Fibroblast of skin of left biceps (primary cell): ENCODE data around the gene OSBPL1A.

Experiments used
- DNase-seq, 2 experiments: peaks; one replicate each; pipeline ENCODE4 v3.0.0-alpha.2; 2013; ENCODE audit warnings: low read depth in 2 of 2

OSBPL1A gene

DNA sequence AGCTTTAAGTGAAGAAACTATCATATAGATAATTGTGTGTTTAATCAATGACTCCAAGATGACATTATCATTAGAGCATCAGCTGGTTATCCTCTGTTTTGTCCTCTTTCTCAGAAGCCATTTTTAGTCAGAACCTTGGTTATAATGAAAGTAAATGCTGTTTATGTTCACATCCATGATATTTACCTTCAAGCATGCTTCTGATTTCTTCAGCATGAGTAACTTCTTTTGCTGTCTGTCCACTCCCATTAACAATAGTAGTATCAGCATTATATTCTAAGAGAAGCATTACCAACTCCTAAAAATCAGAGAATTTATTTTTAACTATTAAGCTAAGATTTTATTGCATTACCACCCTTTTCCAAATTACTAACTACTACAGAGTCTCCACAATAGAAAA, 56.3 kb downstream of the OSBPL1A start:
- no peak for DNase-seq

DNA sequence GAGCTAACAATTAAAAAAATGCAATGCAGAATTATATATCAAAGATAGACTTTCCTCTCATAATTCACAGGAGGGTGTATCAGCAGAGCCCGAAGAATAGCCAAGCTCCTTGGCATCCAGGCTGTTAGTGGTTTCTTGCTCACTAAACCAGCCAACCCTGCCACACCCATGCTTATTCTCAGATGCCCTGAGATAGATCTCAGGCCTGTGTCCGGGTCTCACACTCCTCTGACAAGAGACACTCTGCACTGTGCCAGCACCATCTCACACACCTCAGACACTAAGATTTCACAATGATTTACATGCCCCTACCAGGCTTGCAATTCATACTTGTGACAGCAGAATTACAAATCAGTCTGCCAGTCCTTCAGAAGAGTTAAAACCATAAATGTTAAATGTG, 64.5 kb downstream of the OSBPL1A start:
- DNase-seq, result no peak

DNA sequence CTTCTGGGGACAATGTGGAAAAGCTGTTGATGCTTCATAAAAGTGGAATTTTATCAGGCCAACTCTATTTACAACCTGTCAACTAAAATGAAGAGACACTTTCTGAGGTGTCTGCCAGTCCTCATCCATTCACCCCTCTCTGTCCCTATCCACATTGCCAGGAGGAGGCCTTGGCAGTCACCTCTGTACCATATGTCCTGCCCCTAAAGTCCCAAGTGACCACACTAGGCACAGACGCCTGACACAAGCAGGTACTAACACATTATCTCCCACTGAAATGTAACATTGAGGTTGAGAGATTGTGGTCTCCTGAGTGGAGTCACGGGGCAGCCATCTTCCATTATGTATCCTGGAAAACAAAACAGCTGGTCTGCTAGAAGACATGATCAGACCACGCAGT, 71.4 kb downstream of the OSBPL1A start:
- no peak for DNase-seq

DNA sequence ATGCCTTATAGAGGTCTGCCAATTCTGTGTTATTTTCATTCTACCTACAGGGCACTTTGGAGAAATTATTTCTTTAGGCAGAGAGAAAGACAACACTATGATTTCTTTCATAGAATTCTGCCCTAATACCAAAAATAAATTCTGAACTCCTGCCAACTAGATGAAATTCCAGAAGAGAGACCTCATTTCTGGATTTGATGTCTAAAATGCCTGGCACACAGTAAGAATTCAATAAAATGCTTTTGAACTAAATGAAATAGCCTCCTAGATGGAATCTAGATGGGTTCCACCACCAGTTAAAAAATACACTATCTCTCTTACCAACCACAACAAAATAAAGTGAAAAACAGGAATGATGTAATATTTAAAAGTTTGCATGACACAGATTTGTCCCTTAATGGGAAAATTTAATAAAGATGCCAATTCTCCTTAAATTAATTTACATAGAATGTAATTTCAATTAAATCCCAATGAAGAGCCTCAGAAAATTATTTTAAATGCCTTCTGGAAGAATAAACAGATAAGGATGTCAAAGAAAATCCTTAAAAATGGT, 75.0 kb downstream of the OSBPL1A start:
- peak in 1 of 2 experiments; percentile 36 for DNase-seq

DNA sequence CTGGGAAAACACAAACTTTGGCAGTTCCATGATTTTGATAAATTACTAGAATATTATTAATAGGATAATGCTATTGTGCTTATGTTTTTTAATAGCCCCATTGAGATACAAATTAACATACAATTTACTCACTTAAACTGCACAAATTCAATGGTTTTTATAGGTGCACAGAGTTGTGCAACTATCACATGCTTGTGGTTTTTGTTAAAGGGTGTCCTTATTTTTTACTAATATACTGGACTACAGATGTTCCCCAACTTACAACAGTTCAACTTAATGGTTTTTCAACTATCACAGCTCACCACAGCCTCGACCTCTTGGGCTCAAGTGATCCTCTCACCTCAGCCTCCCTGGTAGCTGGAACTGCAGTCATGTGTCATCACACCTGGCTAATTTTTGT, 76.6 kb downstream of the OSBPL1A start:
- no peak for DNase-seq

DNA sequence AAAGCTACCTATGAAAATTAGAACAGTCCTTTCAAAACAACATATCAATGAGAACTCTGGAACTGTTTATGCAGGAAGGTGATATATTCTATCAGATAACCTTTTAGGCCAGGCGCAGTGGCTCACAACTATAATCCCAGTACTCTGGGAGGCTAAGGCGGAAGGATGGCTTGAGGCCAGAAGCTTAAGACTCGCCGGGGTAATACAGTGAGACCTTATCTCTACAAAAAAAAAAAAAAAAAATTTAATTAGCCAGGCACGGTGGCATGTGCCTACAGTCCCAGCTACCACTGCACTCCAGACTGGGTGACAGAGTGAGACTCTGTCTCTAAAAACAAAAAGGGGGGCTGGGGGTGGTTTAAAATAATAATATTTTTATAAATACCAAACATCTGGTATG, 77.9 kb downstream of the OSBPL1A start:
- DNase-seq, result no peak

DNA sequence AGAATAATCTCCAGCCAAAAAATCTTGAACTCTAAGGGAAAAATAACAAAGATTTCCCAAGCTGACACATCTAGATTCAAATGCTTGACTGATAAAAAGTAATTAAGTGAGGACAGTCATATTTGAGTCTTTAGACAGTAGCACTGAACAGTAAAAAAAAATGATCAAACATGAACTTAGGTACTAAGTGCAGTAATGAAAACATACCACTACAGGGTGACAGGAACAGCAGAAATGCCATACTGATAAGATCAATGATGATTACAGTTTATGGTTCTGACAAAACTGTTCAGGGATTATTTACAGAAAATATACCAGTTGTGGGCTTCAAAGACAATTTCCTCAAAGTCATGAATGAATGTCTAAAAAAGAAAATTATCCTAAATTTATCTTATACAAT, 80.3 kb downstream of the OSBPL1A start:
- no peak for DNase-seq

DNA sequence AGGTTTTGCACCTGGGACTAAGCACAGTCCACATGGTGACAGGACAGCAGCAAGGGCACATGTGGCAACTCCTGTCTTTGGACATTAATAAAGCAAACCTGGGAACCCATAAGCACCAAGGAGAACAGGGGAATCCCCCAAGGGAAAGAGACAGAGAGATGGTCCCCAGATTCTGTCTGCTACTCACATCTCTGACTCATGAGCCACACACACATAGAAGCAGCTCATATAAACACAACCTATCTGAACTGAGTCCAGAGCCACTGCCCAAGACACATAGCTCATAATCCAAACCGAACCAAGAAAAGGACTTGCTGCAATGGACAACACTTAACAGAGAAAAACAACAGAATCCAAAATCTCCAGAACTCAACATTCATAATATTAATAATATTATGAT, 82.5 kb downstream of the OSBPL1A start:
- no peak for DNase-seq

DNA sequence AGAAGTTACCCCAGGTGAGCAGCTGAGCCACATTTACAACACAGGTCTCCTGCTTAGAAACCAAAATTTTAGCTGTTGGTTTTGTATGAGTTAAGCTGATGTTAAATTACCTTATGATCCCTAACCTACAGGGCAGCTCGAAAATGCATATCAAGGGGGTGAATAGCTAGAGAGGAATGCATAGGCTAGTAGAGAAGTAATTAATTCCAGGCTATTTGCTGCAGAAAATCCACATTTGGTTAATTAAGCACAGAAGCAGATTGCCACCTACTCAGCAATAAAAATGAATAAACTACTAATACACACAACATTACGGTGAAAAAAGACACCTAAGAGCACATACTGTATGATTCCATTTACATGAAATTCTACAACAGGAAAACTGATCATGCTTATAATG, 91.4 kb downstream of the OSBPL1A start:
- peak; percentile 19 to 23 for DNase-seq

DNA sequence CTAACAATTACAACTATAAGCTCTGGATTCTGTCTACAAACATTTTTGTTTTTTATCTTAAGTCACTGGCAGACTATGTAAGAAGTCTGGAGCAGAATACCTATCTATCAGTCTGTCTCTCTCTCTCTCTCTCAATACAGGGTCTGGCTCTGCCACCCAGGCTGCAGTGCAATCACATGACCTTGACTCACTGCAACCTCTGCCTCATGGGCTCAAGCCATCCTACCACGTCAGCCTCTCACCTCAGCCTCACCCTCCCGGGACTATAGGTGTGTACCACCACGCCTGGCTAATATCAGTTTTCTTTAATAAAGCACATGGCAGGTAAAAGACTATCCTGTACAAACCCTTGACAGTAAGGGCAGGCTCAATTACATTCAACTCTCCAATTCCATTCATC, 96.9 kb downstream of the OSBPL1A start:
- no peak for DNase-seq

DNA sequence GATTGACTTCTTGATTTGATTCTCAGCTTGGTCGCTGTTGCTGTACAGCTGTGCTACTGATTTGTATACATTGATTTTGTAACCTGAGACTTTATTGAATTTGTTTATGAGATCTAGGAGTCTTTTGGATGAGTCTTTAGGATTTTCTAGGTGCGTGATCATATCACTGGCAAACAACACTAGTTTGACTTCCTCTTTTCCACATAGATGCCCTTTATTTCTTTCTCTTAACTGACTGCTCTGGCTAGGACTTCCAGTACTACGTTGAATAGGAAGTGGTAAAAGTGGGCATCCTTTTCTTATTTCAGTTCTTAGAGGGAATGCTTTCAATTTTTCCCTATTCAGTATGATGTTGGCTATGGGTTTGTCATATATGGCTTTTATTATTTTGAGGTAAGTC, 101.3 kb downstream of the OSBPL1A start:
- DNase-seq, result no peak

DNA sequence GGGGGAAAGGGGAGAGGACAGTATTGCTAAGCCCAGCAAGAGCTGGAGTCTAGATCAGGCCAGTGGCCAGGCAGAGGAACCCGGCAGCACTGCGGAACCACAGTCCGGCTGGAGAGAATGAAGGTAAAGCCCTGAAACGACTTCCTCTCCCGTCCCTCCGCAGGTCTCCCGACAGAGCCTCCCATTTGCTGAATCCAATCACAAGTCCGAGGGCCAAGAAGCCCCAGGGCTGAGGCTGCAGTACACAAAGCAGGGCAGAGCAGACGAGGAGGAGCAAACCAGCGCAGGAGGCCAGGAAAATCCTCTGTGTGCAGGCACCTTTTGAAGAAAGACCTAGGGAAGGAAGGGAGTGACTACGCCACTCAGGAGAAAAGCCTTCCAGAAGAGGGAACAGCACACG, 104.4 kb downstream of the OSBPL1A start:
- DNase-seq, result no peak

DNA sequence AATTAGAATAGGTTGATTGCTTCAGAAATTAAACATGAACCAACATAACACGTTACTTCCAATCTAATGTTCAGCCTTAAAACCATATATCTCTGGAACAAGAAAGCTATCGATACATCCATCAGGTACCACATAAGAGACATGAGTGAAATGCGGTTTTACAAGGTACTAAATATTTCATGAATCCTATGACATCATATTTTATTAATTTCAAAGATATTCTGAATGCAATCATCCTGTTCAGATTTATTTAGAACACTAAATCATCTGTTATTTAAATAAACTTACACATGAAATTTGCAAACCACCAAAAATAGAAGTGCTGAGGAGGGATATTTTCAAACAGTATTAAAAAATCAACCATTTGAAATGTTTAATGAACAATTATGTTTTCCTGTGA, 119.0 kb downstream of the OSBPL1A start:
- DNase-seq, result no peak

DNA sequence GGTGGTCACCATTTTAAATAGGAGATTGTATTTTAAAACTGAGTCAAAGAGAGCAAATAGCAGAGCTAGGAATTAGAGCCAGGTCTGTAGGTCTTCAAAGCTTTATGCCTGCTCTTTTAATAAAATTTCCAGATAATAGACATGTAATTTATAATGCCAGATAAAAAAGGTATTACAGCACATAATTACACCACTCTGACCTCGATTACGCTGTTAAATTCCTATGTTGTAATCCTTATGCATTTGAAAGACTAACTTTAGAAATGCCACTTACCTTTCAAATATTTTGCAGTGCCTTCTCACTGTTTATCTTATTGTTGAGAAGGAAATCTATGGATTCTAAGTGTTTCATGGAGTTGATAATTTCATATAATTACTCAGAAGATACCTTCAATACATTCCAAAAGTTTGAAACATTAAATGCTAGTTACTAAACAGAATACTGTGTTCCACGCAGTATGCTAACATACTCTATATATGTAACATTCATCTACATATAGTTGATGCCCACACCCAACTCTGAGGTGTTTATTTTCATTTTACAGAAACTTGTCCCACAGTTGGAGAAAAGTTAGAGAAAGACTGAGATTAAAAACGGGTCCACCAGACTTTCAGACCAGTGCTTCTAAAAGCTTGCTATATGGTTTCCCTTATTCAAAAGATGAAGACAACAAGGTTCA, 120.0 kb downstream of the OSBPL1A start:
- no peak for DNase-seq

DNA sequence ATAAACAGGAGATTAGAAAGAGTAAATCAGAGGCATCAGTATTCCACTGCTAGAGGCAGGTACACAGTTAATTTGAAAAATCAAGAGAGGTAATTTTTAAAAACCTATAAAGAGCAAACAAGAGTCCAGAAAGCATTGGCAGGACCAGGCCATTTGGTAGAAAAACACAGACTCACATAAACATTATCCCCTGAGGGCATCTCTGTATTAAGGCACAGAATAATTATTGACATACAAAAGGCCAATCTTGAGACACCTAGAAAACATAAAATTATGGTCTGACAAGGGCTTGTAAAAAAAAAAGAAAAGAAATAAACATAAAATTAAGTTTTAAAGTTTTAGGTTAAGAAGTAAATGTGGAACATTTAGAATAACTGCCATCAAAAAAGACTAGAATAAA, 120.6 kb downstream of the OSBPL1A start:
- DNase-seq, result no peak

DNA sequence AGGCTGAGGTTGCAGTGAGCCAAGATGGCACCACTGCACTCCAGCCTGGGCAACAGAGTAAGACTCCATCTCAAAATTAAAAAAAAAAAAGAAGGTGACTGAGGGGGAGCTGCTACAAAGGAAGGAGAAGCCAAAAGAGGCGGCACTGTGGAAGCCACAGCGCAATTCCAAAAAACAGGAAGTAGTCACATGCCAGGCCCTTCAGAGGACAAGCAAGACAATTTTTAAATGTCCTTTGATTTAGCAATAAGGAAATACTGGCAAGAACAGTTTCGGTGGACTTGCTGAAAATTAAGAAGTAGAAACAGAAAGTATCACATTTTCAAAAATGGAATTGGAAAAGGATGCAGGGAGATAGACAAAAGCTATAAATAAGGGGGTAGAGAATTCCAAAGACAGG, 122.8 kb downstream of the OSBPL1A start:
- DNase-seq, result no peak

DNA sequence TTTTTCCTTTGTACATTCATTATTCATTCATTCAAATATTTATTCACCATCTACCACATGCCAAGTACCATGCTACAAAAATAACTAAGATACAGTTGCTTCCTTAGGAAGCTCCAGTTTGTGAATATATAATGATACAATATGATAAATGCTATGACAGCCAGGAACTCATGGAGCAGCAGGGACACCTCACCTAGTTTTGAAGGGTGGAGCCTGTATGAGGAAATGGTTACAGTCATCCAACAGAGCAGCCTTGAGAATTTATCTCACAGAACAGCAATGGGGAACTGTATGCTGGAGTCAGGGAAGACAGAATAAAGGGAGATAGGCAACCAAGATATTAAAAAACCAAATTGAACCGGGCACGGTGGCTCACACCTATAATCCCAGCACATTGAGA, 124.0 kb downstream of the OSBPL1A start:
- no peak for DNase-seq

DNA sequence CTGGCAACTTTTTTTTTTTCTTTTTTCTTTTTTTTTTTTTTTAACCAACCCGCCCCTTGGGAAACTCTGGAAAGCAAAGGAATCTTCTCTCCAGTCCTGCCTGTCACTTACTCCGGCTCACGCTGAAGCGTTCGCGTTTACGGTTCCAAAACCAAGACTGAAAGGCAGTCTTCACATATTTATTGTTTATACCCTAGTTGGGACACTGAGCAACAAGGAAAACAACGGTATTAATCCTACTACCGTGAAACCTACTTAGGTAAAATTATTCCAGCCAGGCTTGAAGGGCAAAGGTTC, 125.4 kb downstream of the OSBPL1A start:
- DNase-seq, result no peak

DNA sequence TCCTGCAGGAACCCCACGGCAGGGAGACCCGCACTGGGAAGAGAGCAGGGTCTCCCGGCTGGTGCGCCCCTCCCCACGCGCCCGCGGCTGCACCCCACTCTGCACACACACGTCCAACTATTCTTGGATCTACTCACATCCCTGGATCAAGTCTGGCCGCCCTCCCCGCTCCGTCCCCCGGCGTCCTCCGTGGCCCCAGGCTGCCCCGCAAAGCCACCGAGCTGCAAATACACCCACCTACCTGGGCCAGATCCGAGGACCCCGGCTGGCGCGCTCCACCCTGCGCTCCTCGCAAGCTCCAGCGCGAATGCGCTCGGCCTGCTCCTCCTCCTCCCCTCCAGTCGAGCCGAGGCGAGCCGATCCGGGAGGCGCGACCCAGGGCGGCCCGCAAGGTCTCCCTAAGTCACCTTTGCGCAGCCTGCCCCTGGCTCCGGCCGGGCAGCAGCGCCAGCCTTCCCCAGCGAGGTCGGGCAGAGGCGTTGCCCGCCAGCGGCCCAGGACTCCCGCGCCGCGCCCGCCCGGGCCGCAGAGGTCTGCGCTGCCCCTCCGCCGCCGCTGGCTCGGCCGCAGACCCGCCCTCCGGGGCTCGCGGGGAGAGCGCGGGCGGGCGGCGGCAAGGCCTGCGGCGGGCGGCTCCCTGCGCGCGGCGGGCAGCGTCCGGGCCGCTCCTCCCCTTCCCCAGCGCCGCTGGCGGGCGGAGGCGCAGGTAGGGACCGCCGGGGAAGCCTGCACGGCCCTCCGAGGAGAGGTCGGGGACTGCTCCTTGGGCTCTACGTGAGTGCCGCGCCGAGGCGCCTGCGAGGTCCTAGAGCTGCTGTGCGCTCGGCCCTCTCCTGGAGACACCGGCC, 126.0 kb downstream of the OSBPL1A start:
- peak; percentile 41 to 44 for DNase-seq

DNA sequence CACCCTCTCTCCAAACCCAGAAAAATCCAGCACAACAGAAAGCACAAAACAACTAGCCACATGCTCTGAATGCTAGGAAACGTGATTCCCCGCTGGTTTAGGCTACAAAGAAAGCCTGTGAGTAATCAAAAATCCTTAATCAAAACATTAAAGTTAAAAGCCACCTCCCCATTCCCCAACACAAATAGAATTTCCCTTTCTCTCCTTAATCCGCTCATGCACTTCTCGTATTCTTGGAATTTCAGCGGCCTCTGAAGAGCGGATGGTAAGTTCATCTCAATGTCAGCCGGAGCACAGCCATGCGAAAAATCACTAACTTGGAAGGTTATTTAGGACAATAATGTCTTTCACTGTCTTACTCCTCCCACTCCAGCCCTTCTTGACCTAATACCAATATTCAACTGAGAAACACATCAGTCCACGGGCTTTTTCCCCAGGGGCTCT, 126.7 kb downstream of the OSBPL1A start:
- DNase-seq, result no peak

DNA sequence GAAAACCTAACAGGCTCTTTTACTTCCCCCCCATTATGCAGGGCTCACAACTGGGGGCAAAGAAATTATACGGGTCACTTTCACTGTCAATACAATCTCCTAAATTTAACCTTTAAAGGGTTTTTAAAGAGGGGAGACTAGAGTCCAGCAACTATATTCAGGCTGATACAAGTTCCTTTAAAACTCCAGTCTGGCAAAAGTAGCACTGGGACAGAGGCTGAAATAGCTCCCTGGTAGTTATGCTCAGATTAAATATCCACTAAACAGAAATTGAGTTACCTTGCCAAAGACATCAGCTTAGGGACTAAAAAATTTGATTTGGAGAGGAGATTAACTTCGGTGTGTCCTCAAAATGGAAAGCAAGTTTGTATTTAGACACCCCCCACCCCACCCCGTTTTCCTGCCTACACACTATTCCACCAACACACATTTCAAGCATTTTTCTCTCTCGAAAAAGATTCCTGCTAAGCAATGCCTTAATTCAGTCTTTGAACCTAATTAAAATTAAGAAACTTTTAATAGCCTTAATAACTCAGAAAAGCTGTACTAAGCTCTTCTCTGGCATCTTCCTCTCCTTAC, 127.2 kb downstream of the OSBPL1A start:
- DNase-seq, result no peak

DNA sequence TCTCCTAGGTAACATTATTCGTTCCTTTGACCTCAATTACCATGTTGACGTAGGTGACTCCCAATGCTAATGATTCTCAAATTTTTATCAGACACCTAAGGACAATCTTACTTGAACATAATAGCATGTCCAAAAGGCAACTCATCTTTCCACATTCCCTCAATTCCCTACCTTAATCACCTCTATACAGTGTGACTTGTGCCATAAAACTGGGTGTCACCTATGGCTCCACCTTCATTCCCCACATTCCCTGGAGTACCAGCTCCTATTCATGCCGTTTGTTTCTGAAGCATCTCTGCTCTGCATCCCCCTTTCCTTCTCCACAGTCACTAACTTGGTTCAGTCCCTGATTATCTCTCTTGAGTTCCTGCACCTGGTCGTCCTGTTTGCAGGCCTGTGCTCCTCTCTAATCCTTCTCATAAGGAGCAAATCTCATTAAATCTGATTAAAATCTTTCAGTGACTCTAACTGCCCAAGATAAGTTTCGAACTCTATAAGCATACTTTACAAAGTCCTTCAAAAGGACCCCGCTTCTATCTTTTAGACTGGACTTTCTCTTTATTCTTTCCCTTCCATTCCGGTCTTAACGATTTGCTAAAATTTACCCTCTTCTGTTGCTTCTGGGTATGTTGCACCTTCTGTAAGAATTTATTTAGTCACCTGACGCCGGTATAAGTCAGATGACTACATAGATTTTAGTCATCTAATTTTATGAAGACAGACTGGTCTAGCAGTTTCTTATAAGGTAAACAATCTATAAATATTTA, 128.7 kb downstream of the OSBPL1A start:
- no peak for DNase-seq
